Astrocyte (in vitro differentiated cells and primary cell): ENCODE results near the gene UGT1A10. TPM values are rescaled to one million over a fixed set of nuclear protein-coding genes. Genes with fewer than 3 reads are reported as not detected.
A peak's percentile ranks its signal among the peaks of the same experiment; 100 is the strongest.

Experiments
- DNase-seq: peaks from one replicate; pipeline ENCODE4 v3.0.0-alpha.2; 2010; ENCODE audit warnings: low read depth
- FAIRE-seq: peaks from 2 replicates; lab custom pipeline; 2011; peaks lifted over from hg19 to GRCh38; lab: Jason Lieb, UNC
- H2AFZ ChIP-seq: 2 replicates; pipeline ENCODE4 v1.6.0; 2012; ENCODE audit warnings: low read depth, low read length, inconsistent platforms
- H3K27ac ChIP-seq: 2 replicates; pipeline ENCODE4 v1.5.1; 2011; ENCODE audit warnings: low read depth, low read length, inconsistent platforms
- H3K27me3 ChIP-seq: 2 replicates; pipeline ENCODE4 v1.6.0; 2011; ENCODE audit warnings: low read length, inconsistent platforms; ENCODE audit not compliant: insufficient read depth
- H3K36me3 ChIP-seq: 2 replicates; pipeline ENCODE4 v1.5.1; 2011; ENCODE audit warnings: low read length, inconsistent platforms; ENCODE audit not compliant: insufficient read depth
- H3K4me1 ChIP-seq: 2 replicates; pipeline ENCODE4 v1.5.1; 2011; ENCODE audit warnings: low read length, inconsistent platforms; ENCODE audit not compliant: insufficient read depth
- H3K4me2 ChIP-seq: 2 replicates; pipeline ENCODE4 v1.6.0; 2012; ENCODE audit warnings: low read length, inconsistent platforms
- H3K4me3 ChIP-seq: 2 replicates; pipeline ENCODE4 v1.5.1; 2011; ENCODE audit warnings: low read depth, mild to moderate bottlenecking, low read length, inconsistent platforms; ENCODE audit not compliant: insufficient read depth
- H3K79me2 ChIP-seq: 2 replicates; pipeline ENCODE4 v1.6.0; 2012; ENCODE audit warnings: mild to moderate bottlenecking, low read length, inconsistent platforms; ENCODE audit not compliant: insufficient read depth
- H3K9ac ChIP-seq: 2 replicates; pipeline ENCODE4 v1.6.0; 2012; ENCODE audit warnings: mild to moderate bottlenecking, low read length, inconsistent platforms
- H3K9me3 ChIP-seq: 2 replicates; pipeline ENCODE4 v1.5.1; 2012; ENCODE audit warnings: low read depth, mild to moderate bottlenecking, low read length, inconsistent platforms; ENCODE audit not compliant: insufficient read depth
- H4K20me1 ChIP-seq: 2 replicates; pipeline ENCODE4 v1.6.0; 2012; ENCODE audit warnings: low read length, inconsistent platforms; ENCODE audit not compliant: insufficient read depth
- H3K27ac Mint-ChIP-seq: one replicate; pipeline ENCODE4 v1.8.0; 2021; ENCODE audit warnings: mild to moderate bottlenecking, mixed read lengths; ENCODE audit not compliant: unreplicated experiment
- H3K27me3 Mint-ChIP-seq: one replicate; pipeline ENCODE4 v1.8.0; 2021; ENCODE audit warnings: low read depth, mixed read lengths; ENCODE audit not compliant: unreplicated experiment
- H3K36me3 Mint-ChIP-seq: one replicate; pipeline ENCODE4 v1.8.0; 2021; ENCODE audit warnings: low read depth, mixed read lengths; ENCODE audit not compliant: unreplicated experiment
- H3K4me1 Mint-ChIP-seq: one replicate; pipeline ENCODE4 v1.8.0; 2021; ENCODE audit warnings: low read depth, mixed read lengths; ENCODE audit not compliant: unreplicated experiment
- H3K4me3 Mint-ChIP-seq: one replicate; pipeline ENCODE4 v1.8.0; 2021; ENCODE audit warnings: mild to moderate bottlenecking, moderate library complexity, mixed read lengths; ENCODE audit not compliant: unreplicated experiment
- H3K9me3 Mint-ChIP-seq: one replicate; pipeline ENCODE4 v1.8.0; 2021; ENCODE audit warnings: mild to moderate bottlenecking, mixed read lengths; ENCODE audit not compliant: unreplicated experiment
- EZH2 ChIP-seq: IDR thresholded peaks from 2 replicates; pipeline ENCODE4 v1.6.1; 2012; ENCODE audit warnings: mild to moderate bottlenecking, low read length, inconsistent platforms; ENCODE audit not compliant: insufficient read depth
- total RNA-seq: library from RNA; stranded (reverse); gene quantifications from 2 replicates; pipeline ENCODE4 v1.2.1, GENCODE V29; 2021
- TF ChIP-seq, protein P1 (sequence below): IDR thresholded peaks from 2 replicates; pipeline ENCODE4 v1.5.1; 2011; ENCODE audit warnings: low read depth, mild to moderate bottlenecking, inconsistent platforms, low read length, moderate library complexity; ENCODE audit not compliant: insufficient read depth

Gene UGT1A10
- total RNA-seq, 1 donor from 2014 or later, result not detected

DNA sequence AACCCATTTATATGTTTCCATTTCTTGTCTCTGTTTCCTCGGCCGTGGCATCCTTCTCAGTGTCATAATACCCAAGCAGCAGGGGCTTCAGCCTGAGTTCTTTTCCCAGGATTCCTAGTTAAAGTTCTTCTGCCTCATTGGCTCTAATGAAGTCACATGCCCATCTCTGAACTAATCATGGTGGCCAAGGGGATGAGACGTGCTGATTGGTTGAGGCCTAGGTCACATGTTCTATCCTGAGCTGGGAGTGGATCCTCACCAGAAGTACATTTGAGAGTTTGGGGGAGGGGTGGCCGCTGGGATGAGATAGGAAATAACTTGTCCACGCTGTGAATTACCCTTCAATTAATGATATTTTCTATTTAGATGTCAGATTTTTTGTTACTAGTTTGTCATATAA, 72.7 kb downstream of the UGT1A10 start:
- no peak overlapping the region for H3K27ac ChIP-seq
- Mint-ChIP-seq H3K4me3 (no peak overlapping the region), H3K4me1 (peaks cover 7% of the 10 kb centered on the region), H3K36me3 (no peaks in the 10 kb centered on the region), H3K27me3 (peaks cover 6% of the 10 kb centered on the region), H3K9me3 (peaks cover under 1% of the 10 kb centered on the region), H3K27ac (no peak overlapping the region)
- H3K79me2 ChIP-seq, result no peaks in the 10 kb centered on the region
- no peaks in the 10 kb centered on the region for H3K27me3 ChIP-seq
- peaks cover 13% of the 10 kb centered on the region for H3K4me1 ChIP-seq
- DNase-seq, result no peak
- TF ChIP-seq EZH2, result no peak
- TF ChIP-seq, protein P1, sequence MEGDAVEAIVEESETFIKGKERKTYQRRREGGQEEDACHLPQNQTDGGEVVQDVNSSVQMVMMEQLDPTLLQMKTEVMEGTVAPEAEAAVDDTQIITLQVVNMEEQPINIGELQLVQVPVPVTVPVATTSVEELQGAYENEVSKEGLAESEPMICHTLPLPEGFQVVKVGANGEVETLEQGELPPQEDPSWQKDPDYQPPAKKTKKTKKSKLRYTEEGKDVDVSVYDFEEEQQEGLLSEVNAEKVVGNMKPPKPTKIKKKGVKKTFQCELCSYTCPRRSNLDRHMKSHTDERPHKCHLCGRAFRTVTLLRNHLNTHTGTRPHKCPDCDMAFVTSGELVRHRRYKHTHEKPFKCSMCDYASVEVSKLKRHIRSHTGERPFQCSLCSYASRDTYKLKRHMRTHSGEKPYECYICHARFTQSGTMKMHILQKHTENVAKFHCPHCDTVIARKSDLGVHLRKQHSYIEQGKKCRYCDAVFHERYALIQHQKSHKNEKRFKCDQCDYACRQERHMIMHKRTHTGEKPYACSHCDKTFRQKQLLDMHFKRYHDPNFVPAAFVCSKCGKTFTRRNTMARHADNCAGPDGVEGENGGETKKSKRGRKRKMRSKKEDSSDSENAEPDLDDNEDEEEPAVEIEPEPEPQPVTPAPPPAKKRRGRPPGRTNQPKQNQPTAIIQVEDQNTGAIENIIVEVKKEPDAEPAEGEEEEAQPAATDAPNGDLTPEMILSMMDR, result no peak
- H3K4me3 ChIP-seq, result no peak overlapping the region
- no peaks in the 10 kb centered on the region for H3K9me3 ChIP-seq
- H2AFZ ChIP-seq, result no peak overlapping the region
- FAIRE-seq, result no peak
- H4K20me1 ChIP-seq, result no peaks in the 10 kb centered on the region
- H3K36me3 ChIP-seq, result no peaks in the 10 kb centered on the region
- no peak overlapping the region for H3K4me2 ChIP-seq
- H3K9ac ChIP-seq, result no peak overlapping the region

DNA sequence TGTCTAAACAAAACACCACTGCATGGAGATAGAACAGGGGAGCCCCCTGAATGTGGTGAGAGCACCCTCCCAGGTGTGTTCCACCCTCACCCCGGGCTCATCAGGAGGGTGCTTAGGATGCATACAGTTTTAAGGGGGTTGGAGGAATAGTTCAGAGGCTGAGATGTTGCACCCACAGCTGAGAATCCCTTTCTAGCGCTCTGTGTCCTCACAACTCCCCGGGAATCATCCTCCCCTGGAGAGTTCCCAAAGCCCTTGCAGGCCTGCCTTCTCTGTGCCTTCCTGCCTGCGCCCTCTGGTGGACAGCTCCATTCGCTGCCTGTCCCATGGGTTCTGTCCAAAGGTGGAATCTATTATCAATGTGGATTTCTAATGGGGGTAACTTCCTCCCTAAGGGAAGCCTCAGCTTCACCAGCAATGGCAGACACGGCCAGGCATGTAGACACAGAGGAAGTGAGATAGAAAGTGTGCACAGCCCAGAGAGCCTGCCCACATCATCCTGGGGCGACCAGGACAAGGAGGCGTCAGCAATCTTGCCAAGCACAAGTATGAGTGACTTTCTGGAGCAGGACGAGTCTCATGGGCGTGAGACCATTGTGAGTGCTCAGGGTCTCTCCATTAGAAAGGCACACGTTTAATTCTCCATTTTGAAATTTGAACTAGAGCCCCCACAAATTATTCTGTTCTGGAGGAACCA, 75.2 kb downstream of the UGT1A10 start:
- Mint-ChIP-seq H3K27me3 (peaks cover 11% of the 10 kb centered on the region), H3K36me3 (no peaks in the 10 kb centered on the region), H3K4me1 (peaks cover 1% of the 10 kb centered on the region), H3K9me3 (peaks cover 2% of the 10 kb centered on the region), H3K4me3 (no peak overlapping the region), H3K27ac (no peak overlapping the region)
- Histone ChIP-seq H3K4me3 (no peak overlapping the region), H3K36me3 (no peaks in the 10 kb centered on the region), H3K4me1 (peaks cover 10% of the 10 kb centered on the region), H3K27ac (no peak overlapping the region), H3K4me2 (no peak overlapping the region), H3K9me3 (no peaks in the 10 kb centered on the region), H2AFZ (peak overlapping the region; percentile 49), H3K27me3 (no peaks in the 10 kb centered on the region), H3K79me2 (no peaks in the 10 kb centered on the region), H4K20me1 (no peaks in the 10 kb centered on the region), H3K9ac (no peak overlapping the region)
- TF ChIP-seq, protein P1, result peak; percentile 92
- no peak for TF ChIP-seq EZH2
- DNase-seq, result peak; percentile 38
- FAIRE-seq, result peak; percentile 23

DNA sequence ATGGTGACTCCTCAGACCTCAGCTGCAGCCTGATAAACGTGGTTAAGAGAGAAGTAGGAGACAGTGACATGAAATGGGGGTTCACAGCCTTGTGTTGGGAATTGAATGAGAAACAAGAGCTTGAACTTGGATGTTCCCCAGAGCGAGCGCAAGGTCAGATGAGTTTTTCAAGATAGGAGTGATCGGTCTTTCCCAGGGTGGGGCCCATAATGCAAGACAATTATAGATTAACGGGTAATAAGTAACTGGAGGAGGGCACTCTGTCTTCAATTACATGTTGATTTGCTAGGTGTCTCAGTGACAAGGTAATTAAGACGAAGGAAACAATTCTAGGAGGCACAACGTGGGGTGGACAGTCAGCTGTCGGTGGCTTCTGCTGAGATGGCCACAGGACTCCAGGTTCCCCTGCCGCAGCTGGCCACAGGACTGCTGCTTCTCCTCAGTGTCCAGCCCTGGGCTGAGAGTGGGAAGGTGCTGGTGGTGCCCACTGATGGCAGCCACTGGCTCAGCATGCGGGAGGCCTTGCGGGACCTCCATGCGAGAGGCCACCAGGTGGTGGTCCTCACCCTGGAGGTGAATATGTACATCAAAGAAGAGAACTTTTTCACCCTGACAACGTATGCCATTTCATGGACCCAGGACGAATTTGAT, 76.5 kb downstream of the UGT1A10 start, which contains the start of gene UGT1A5:
Gene UGT1A5 (plus strand): TSS at position 297 of the 651 bp plus-strand sequence. CDS start 85 bp downstream, at position 382.
- no peak within 1 kb of the TSS for H2AFZ ChIP-seq
- FAIRE-seq, result no peak

More for the DNA sequence above, 76.5 kb downstream of the UGT1A10 start, which contains the start of gene UGT1A5:
- Histone ChIP-seq H3K9me3 (no peaks in the 10 kb centered on the region), H4K20me1 (no peaks in the 10 kb centered on the region), H3K4me3 (no peak within 1 kb of the TSS), H3K36me3 (no peaks in the 10 kb centered on the region), H3K4me2 (no peak within 1 kb of the TSS), H3K79me2 (no peaks in the 10 kb centered on the region), H3K27me3 (no peaks in the 10 kb centered on the region), H3K9ac (no peak within 1 kb of the TSS), H3K27ac (no peak within 1 kb of the TSS), H3K4me1 (peaks cover 4% of the 10 kb centered on the region)
- no peak for DNase-seq
- Mint-ChIP-seq H3K4me3 (no peak within 1 kb of the TSS), H3K4me1 (no peaks in the 10 kb centered on the region), H3K27me3 (peaks cover 19% of the 10 kb centered on the region), H3K9me3 (peaks cover 2% of the 10 kb centered on the region), H3K36me3 (no peaks in the 10 kb centered on the region), H3K27ac (no peak within 1 kb of the TSS)
- TF ChIP-seq, protein P1, result no peak
- no peak for TF ChIP-seq EZH2
